HS-27A (cell line): ENCODE results near the gene ANKS3.
A peak's percentile ranks its signal among the peaks of the same experiment; 100 is the strongest.

Source experiments
- DNase-seq: peaks from one replicate; pipeline ENCODE4 v3.0.0-alpha.2; 2012; ENCODE audit warnings: low read depth, missing footprints

Gene ANKS3

GRCh38 chr16:4734063-4734729 is at the start of gene ANKS3, which contains the start of gene DNAAF8:
ANKS3 (minus strand) TSS chr16:4734271; CDS start chr16:4730149, 4,122 bp downstream.
DNAAF8 (plus strand) TSS chr16:4734537; CDS start chr16:4736515, 1,978 bp downstream.
- DNase-seq = peak; percentile 84

GRCh38 chr16:4783251-4783950 is 49.3 kb upstream of the ANKS3 start:
- no peak for DNase-seq

GRCh38 chr16:4780235-4780634 is 46.2 kb upstream of the ANKS3 start:
- no peak for DNase-seq

GRCh38 chr16:4778050-4778392 is 44.0 kb upstream of the ANKS3 start:
- DNase-seq = no peak

GRCh38 chr16:4777339-4778049 is 43.4 kb upstream of the ANKS3 start:
- DNase-seq = no peak

- DNase-seq = no peak
Observed at GRCh38 chr16:4776141-4776705, 42.2 kb upstream of the ANKS3 start.

GRCh38 chr16:4775005-4775404 is 40.9 kb upstream of the ANKS3 start:
- no peak for DNase-seq

GRCh38 chr16:4772351-4772750 is 38.3 kb upstream of the ANKS3 start:
- no peak for DNase-seq

- no peak for DNase-seq
Observed at GRCh38 chr16:4771646-4772045, 37.6 kb upstream of the ANKS3 start.

GRCh38 chr16:4769306-4769638 is 35.2 kb upstream of the ANKS3 start:
- no peak for DNase-seq

- peak; percentile 87 for DNase-seq
Observed at GRCh38 chr16:4768549-4769305, 34.7 kb upstream of the ANKS3 start.

GRCh38 chr16:4767872-4768548 is 33.9 kb upstream of the ANKS3 start:
- no peak for DNase-seq

GRCh38 chr16:4766875-4767628 is 33.0 kb upstream of the ANKS3 start, which contains the start of gene ZNF500:
ZNF500 (minus strand) TSS chr16:4767162; CDS start chr16:4765978, 1,184 bp downstream.
- peak; percentile 85 for DNase-seq

- DNase-seq = no peak
Observed at GRCh38 chr16:4765511-4766474, 31.7 kb upstream of the ANKS3 start.

- DNase-seq = no peak
Observed at GRCh38 chr16:4763791-4764190, 29.7 kb upstream of the ANKS3 start.

- DNase-seq = no peak
Observed at GRCh38 chr16:4762205-4762604, 28.1 kb upstream of the ANKS3 start.

- no peak for DNase-seq
Observed at GRCh38 chr16:4760221-4760910, 26.3 kb upstream of the ANKS3 start.

GRCh38 chr16:4755687-4756086 is 21.6 kb upstream of the ANKS3 start:
- DNase-seq = no peak

- no peak for DNase-seq
Observed at GRCh38 chr16:4754865-4755264, 20.8 kb upstream of the ANKS3 start.
